K562 (cell line): Measurements from ENCODE around the gene FSTL4. TPM values are rescaled to one million over a fixed set of nuclear protein-coding genes. Genes with fewer than 3 reads are reported as not detected.

Experiments
- ATAC-seq: fragments of 200-7000 bp; cut with Tn5 transposase; 3 replicates; pipeline ENCODE4 v1.9.1; 2020; ENCODE audit warnings: moderate library complexity
- BruUV-seq: library from RNA; stranded (reverse); fragments of 400-500 nt; replicated peaks from 2 replicates; lab custom pipeline; 2021; lab: Mats Ljungman, UMichigan
- CTCF ChIA-PET: fragments of 300-600 bp; formaldehyde crosslinking; extraction: SDS; loops from one replicate; lab custom pipeline; 2021; ENCODE audit warnings: low intra/inter-chr PET ratio; lab: Yijun Ruan, JAX
- POLR2A ChIA-PET: fragments of 300-600, 350-650 bp; sonication (Branson Sonifier 250); formaldehyde crosslinking; extraction: SDS; loops from one replicate; lab custom pipeline; 2021; ENCODE audit warnings: antibody characterized with exemption, inconsistent platforms; lab: Yijun Ruan, JAX
- DNase-seq, 4 experiments: peaks; one replicate each; pipeline versions ENCODE4 v3.0.0 to v3.0.0-alpha.2; 2011 to 2018; ENCODE audit warnings: low spot score in 3 of 4, mixed read lengths in 3 of 4; ENCODE audit errors: extremely low read depth in 1 of 4
- FAIRE-seq: peaks from 2 replicates; lab custom pipeline; 2011; peaks lifted over from hg19 to GRCh38; lab: Jason Lieb, UNC
- H2AFZ ChIP-seq: 2 replicates; pipeline ENCODE4 v1.6.0; 2011; ENCODE audit warnings: low read depth, low read length, control low read depth, inconsistent platforms
- H3K27ac ChIP-seq: fragments of 200-600 bp; 3 replicates; pipeline ENCODE4 v1.8.0; 2011; ENCODE audit warnings: low read depth, mild to moderate bottlenecking, control low read depth, inconsistent platforms, low read length, moderate library complexity, mixed read lengths; ENCODE audit errors: extremely low read depth
- H3K27me3 ChIP-seq, 2 experiments: fragments of 300-600 bp in 1 of 2; 2 replicates in 1 of 2; 3 replicates in 1 of 2; pipeline versions ENCODE4 v1.6.0 to v1.8.0; 2011; ENCODE audit warnings: inconsistent platforms in 2 of 2, low read length in 2 of 2, mild to moderate bottlenecking in 1 of 2, mixed read lengths in 1 of 2, moderate library complexity in 1 of 2; ENCODE audit not compliant: control insufficient read depth in 2 of 2, insufficient read depth in 2 of 2
- H3K36me3 ChIP-seq: fragments of 300-600 bp; 3 replicates; pipeline ENCODE4 v1.8.0; 2011; ENCODE audit warnings: mild to moderate bottlenecking, low read length, inconsistent platforms; ENCODE audit not compliant: control insufficient read depth, insufficient read depth
- H3K4me1 ChIP-seq, 2 experiments: fragments of 200-600 bp in 1 of 2; replicated peaks in 1 of 2; 2 replicates in 1 of 2; 3 replicates in 1 of 2; pipeline versions ENCODE4 v1.5.1 to v1.8.0; 2011; ENCODE audit warnings: inconsistent platforms in 2 of 2, low read length in 2 of 2, mild to moderate bottlenecking in 1 of 2, mixed read lengths in 1 of 2, moderate library complexity in 1 of 2; ENCODE audit not compliant: control insufficient read depth in 2 of 2, insufficient read depth in 2 of 2
- H3K4me2 ChIP-seq: 2 replicates; pipeline ENCODE4 v1.6.1; 2011; ENCODE audit warnings: low read length, control low read depth, inconsistent platforms, mixed read lengths; ENCODE audit not compliant: insufficient read depth
- H3K4me3 ChIP-seq: fragments of 200-600 bp; sonication (generic), shearing (Covaris generic); 2 replicates; pipeline ENCODE4 v1.5.1; 2016; ENCODE audit warnings: control low read depth, inconsistent platforms
- H3K79me2 ChIP-seq: fragments of 200-600 bp; 3 replicates; pipeline ENCODE4 v1.8.0; 2011; ENCODE audit warnings: low read length, inconsistent platforms; ENCODE audit not compliant: control insufficient read depth, insufficient read depth
- H3K9ac ChIP-seq, 2 experiments: 2 replicates each; pipeline versions ENCODE4 v1.6.0 to v1.6.1; 2011; ENCODE audit warnings: low read depth in 2 of 2, low read length in 2 of 2, control low read depth in 1 of 2, inconsistent platforms in 1 of 2, mild to moderate bottlenecking in 1 of 2, mixed read lengths in 1 of 2; ENCODE audit not compliant: insufficient read depth in 1 of 2
- H3K9me1 ChIP-seq: one replicate; pipeline ENCODE4 v1.6.0; 2011; ENCODE audit warnings: inconsistent platforms, mild to moderate bottlenecking, low read length, moderate library complexity; ENCODE audit not compliant: control insufficient read depth, insufficient read depth
- H3K9me3 ChIP-seq: replicated peaks from 2 replicates; pipeline ENCODE4 v1.5.1; 2011; ENCODE audit warnings: low read depth, low read length, inconsistent platforms; ENCODE audit not compliant: control insufficient read depth, insufficient read depth
- H4K20me1 ChIP-seq: replicated peaks from 2 replicates; pipeline ENCODE4 v1.6.1; 2011; ENCODE audit warnings: low read length, inconsistent platforms, mixed read lengths; ENCODE audit not compliant: control insufficient read depth, insufficient read depth
- ARID1B ChIP-seq: fragments of 450-650 bp; IDR thresholded peaks from 2 replicates; pipeline ENCODE4 v1.6.1; 2016; ENCODE audit warnings: antibody characterized with exemption, mild to moderate bottlenecking, inconsistent platforms
- ATF7 ChIP-seq: fragments of 450-650 bp; IDR thresholded peaks from 2 replicates; pipeline ENCODE4 v1.7.1; 2014; ENCODE audit warnings: mild to moderate bottlenecking, moderate library complexity
- BRF2 ChIP-seq: IDR thresholded peaks from 3 replicates; pipeline ENCODE4 v1.6.1; 2011; ENCODE audit warnings: borderline replicate concordance, mild to moderate bottlenecking; ENCODE audit not compliant: insufficient read length, insufficient read depth
- HNRNPL ChIP-seq: fragments of 200-400 bp; formaldehyde crosslinking; IDR thresholded peaks from 2 replicates; pipeline ENCODE4 v1.6.1; 2017; ENCODE audit warnings: low read depth, mild to moderate bottlenecking, low read length
- MEF2D ChIP-seq: conservative IDR thresholded peaks from 2 replicates; pipeline ENCODE4 v1.6.1; 2016; ENCODE audit warnings: low read depth, missing genetic modification characterization, missing compliant biosample characterization
- MTF1 ChIP-seq: fragments of 250-450 bp; sonication (Bioruptor Pico); IDR thresholded peaks from 2 replicates; pipeline ENCODE4 v1.9.0; 2021; ENCODE audit warnings: moderate library complexity, mild to moderate bottlenecking, inconsistent platforms, borderline replicate concordance
- NONO ChIP-seq, 2 experiments: fragments of 200-400 bp in 1 of 2; fragments of 450-650 bp in 1 of 2; formaldehyde crosslinking in 1 of 2; IDR thresholded peaks; 2 replicates each; pipeline ENCODE4 v1.6.1; 2017; ENCODE audit warnings: low read depth in 2 of 2, mild to moderate bottlenecking in 2 of 2, moderate library complexity in 2 of 2, low read length in 1 of 2
- RFX1 ChIP-seq: fragments of 450-650 bp; IDR thresholded peaks from 2 replicates; pipeline ENCODE4 v1.6.1; 2016; ENCODE audit warnings: mild to moderate bottlenecking, moderate library complexity
- THAP12 ChIP-seq: fragments of 250-450 bp; sonication (Bioruptor Pico); IDR thresholded peaks from 2 replicates; pipeline ENCODE4 v1.9.0; 2021; ENCODE audit warnings: mild to moderate bottlenecking, inconsistent platforms
- USF2 ChIP-seq: sonication (generic); formaldehyde crosslinking; IDR thresholded peaks from 2 replicates; pipeline ENCODE4 v1.5.0; 2020; ENCODE audit warnings: missing genetic modification reagents
- ZMIZ1 ChIP-seq, 2 experiments: fragments of 150-350 bp in 1 of 2; IDR thresholded peaks; 2 replicates each; pipeline ENCODE4 v1.6.1; 2012 to 2016; ENCODE audit warnings: low read depth in 2 of 2, low read length in 2 of 2, mild to moderate bottlenecking in 1 of 2, moderate library complexity in 1 of 2
- ZNF444 ChIP-seq: fragments of 250-450 bp; sonication (Bioruptor Pico); IDR thresholded peaks from 2 replicates; pipeline ENCODE4 v1.4.0; 2020; ENCODE audit warnings: mild to moderate bottlenecking, moderate library complexity
- ZNF586 ChIP-seq: fragments of 450-650 bp; formaldehyde crosslinking; conservative IDR thresholded peaks from 2 replicates; pipeline ENCODE4 v1.4.0; 2020; ENCODE audit warnings: mild to moderate bottlenecking, moderate library complexity
- WGBS: fragments of 100-300 bp; shearing (Covaris generic); methylation state at CpG from one replicate; pipeline ENCODE4 v1.1.6; 2016; ENCODE audit warnings: low coverage, mixed read lengths; ENCODE audit not compliant: insufficient coverage; ENCODE audit errors: missing lambda C conversion rate; 5-methylcytosine and 5-hydroxymethylcytosine counted together
- in situ Hi-C: fragments of 300-500 bp; cut with MboI; formaldehyde crosslinking; loops from 4 replicates; pipeline ENCODE4 v1.15.0; 2018; ENCODE audit warnings: inconsistent platforms, mixed read lengths
- intact Hi-C: fragments of 100-400 bp; cut with micrococcal nuclease; formaldehyde crosslinking; loops from 2 replicates; pipeline ENCODE4 v1.14.2; 2022
- polyA plus RNA-seq, 8 experiments: library from polyadenylated mRNA; depleted of rRNA in 4 of 8; stranded (reverse) in 5 of 8; unstranded in 3 of 8; fragments of >200 nt; fragmentation: Nextera tagmentation in 2 of 8; fragmentation: Illumina TruSeq in 1 of 8; extraction: Ambion mirVana in 2 of 8; extraction: Trizol in 1 of 8; gene quantifications; 2 replicates each; pipeline versions ENCODE4 v1.2.1 to v1.2.3, GENCODE V29; 2011 to 2014; ENCODE audit warnings: inconsistent platforms in 1 of 8, missing spikeins in 1 of 8
- total RNA-seq, 7 experiments: library from RNA; depleted of rRNA in 6 of 7; stranded (reverse); fragments of >200 nt in 6 of 7; fragmentation: Illumina TruSeq in 2 of 7; extraction: Trizol in 2 of 7; gene quantifications; 2 replicates each; pipeline versions ENCODE4 v1.2.1 to v1.2.3, GENCODE V29; 2011 to 2021; ENCODE audit warnings: low replicate concordance in 1 of 7

FSTL4 gene
- total and polyA plus RNA-seq, 9 of the 15 experiments (the other 6 are each of a cell fraction or from before 2014, with no cell fraction given), result 0.08 to 0.18 (median 0.10) TPM; not detected in 5

- Histone ChIP-seq H3K27me3 (peaks cover 3 to 50% of the 10 kb centered on the region in 2 experiments; a peak in 4 of 5 replicates), H3K27ac (no peak overlapping the region), H3K4me3 (no peak overlapping the region), H3K79me2 (no peaks in the 10 kb centered on the region), H3K9ac (no peak overlapping the region), H3K36me3 (no peaks in the 10 kb centered on the region), H3K9me3 (no peaks in the 10 kb centered on the region), H3K4me1 (no peaks in the 10 kb centered on the region), H3K9me1 (no peaks in the 10 kb centered on the region), H2AFZ (no peak overlapping the region), H3K4me2 (no peak overlapping the region), H4K20me1 (0 out of 2 replicates have a peak, but pooled peaks cover 5% of the 10 kb centered on the region)
- intact Hi-C loops (no loop called here), in situ Hi-C loops (no loop called here)
- POLR2A ChIA-PET, result interaction anchor here (0.6 to 0.8 kb wide), 2 partner anchors 13 to 417 kb away, joined by 3 to 5 read pairs; no protein-coding TSS in a partner anchor
- WGBS, result 0% methylated on average over 1 of the region's 1 CpG
- BruUV-seq, result no TSS peak
- CTCF ChIA-PET, result interaction anchor here (3.2 kb wide), 1 partner anchor 206 kb away, joined by 13 read pairs; no protein-coding TSS in a partner anchor
- peak in 2 of 4 experiments; percentile 15 to 16 for DNase-seq
- peak; percentile 39; the same call in 1 of the 3 replicates for ATAC-seq
- no peak for FAIRE-seq
- TF ChIP-seq MTF1 (no peak), MEF2D (tag) (no peak), ZMIZ1 (IDR thresholded peaks at IDR 0.05; ENCODE audit: low read depth in 2 of 2, low read length in 2 of 2) (no peak), ZNF444 (CRISPR knock-in tag) (no peak), BRF2 (no peak), ATF7 (no peak), ZNF586 (CRISPR knock-in tag) (no peak), NONO (IDR thresholded peaks at IDR 0.05; ENCODE audit: low read depth in 2 of 2, low read length in 1 of 2) (no peak), THAP12 (CRISPR knock-in tag) (no peak), ARID1B (no peak), RFX1 (no peak), USF2 (CRISPR knock-in tag) (no peak), HNRNPL (no peak)
Measured at GRCh38 chr5:133317558-133317957, 294.8 kb downstream of the FSTL4 start.
